Measurements from ENCODE around the gene NIP7. TPM values are rescaled to one million over a fixed set of nuclear protein-coding genes. Genes with fewer than 3 reads are reported as not detected.
"Not testable (repeated sequence)": the region's sequence is repeated elsewhere in the genome, so short reads cannot be mapped to it uniquely, and the experiment has no call there.

NIP7 gene
- 19.5 and 20.9 TPM in 2 replicates for total RNA-seq
- polyA plus RNA-seq: 20.9 and 23.5 TPM in 2 replicates

- Histone ChIP-seq H3K27ac (peak within 1 kb of the TSS; percentile 90), H3K4me3 (peak within 1 kb of the TSS; percentile 88), H3K4me1 (ENCODE audit: insufficient read depth) (peaks cover 19% of the 10 kb centered on the region), H2AFZ (peak within 1 kb of the TSS; percentile 91), H3K27me3 (no peaks in the 10 kb centered on the region), H3K4me2 (peak within 1 kb of the TSS; percentile 98), H4K20me1 (ENCODE audit: insufficient read depth, poor library complexity, severe bottlenecking) (no peaks in the 10 kb centered on the region), H3K9me2 (replicated peaks; ENCODE audit: insufficient read depth) (no peaks in the 10 kb centered on the region), H3K9me3 (ENCODE audit: low read depth) (no peaks in the 10 kb centered on the region), H3K79me2 (peaks cover 59% of the 10 kb centered on the region), H3K36me3 (replicated peaks; ENCODE audit: insufficient read depth, low read depth) (no peaks in the 10 kb centered on the region)
- TF ChIP-seq EZH2phosphoT487 (IDR thresholded peaks at IDR 0.05; ENCODE audit: low read depth, severe bottlenecking, unreplicated experiment) (no peak), CTCF (IDR thresholded peaks at IDR 0.05; ENCODE audit: poor library complexity) (peak; percentile 71)
- peak; percentile 98 for DNase-seq (ENCODE audit: low spot score)
- under 1% methylated on average over 74 of the region's 77 CpGs for WGBS (ENCODE audit: low lambda C conversion rate, missing lambda C conversion rate)
Measured at GRCh38 chr16:69339289-69340094, at the start of gene NIP7, which contains the start of gene COG8. NIP7 (plus strand) TSS chr16:69339772; CDS start chr16:69339830, 58 bp downstream. COG8 (minus strand) TSS chr16:69339564; CDS start chr16:69339552, 12 bp downstream.

- not testable (repeated sequence) for H3K36me3 ChIP-seq (replicated peaks; ENCODE audit: insufficient read depth, low read depth); H3K9me2 ChIP-seq (replicated peaks; ENCODE audit: insufficient read depth); H3K4me1 ChIP-seq (ENCODE audit: insufficient read depth); H3K79me2 ChIP-seq; DNase-seq (ENCODE audit: low spot score); H2AFZ ChIP-seq; H3K4me3 ChIP-seq; H3K4me2 ChIP-seq; H3K27me3 ChIP-seq; H4K20me1 ChIP-seq (ENCODE audit: insufficient read depth, poor library complexity, severe bottlenecking); H3K9me3 ChIP-seq (ENCODE audit: low read depth); H3K27ac ChIP-seq
- WGBS (ENCODE audit: low lambda C conversion rate, missing lambda C conversion rate): 93% methylated on average over 9 of the region's 9 CpGs
Measured at GRCh38 chr16:69291657-69292056, 47.9 kb upstream of the NIP7 start.

GRCh38 chr16:69293401-69293800 lies 46.2 kb upstream of the NIP7 start:
- Histone ChIP-seq H3K4me1 (ENCODE audit: insufficient read depth) (no peaks in the 10 kb centered on the region), H3K9me2 (replicated peaks; ENCODE audit: insufficient read depth) (no peaks in the 10 kb centered on the region), H3K9me3 (ENCODE audit: low read depth) (no peaks in the 10 kb centered on the region), H3K27me3 (no peaks in the 10 kb centered on the region), H2AFZ (no peak overlapping the region), H3K79me2 (no peaks in the 10 kb centered on the region), H4K20me1 (ENCODE audit: insufficient read depth, poor library complexity, severe bottlenecking) (no peaks in the 10 kb centered on the region), H3K36me3 (replicated peaks; ENCODE audit: insufficient read depth, low read depth) (no peaks in the 10 kb centered on the region), H3K4me2 (no peak overlapping the region), H3K27ac (no peak overlapping the region), H3K4me3 (no peak overlapping the region)
- WGBS (ENCODE audit: low lambda C conversion rate, missing lambda C conversion rate): 98% methylated on average over 3 of the region's 3 CpGs
- DNase-seq (ENCODE audit: low spot score): no peak
- no peak for TF ChIP-seq EZH2 (IDR thresholded peaks at IDR 0.05; ENCODE audit: borderline replicate concordance)
- TF ChIP-seq CTCF (IDR thresholded peaks at IDR 0.05; ENCODE audit: poor library complexity): no peak
- no peak for TF ChIP-seq EZH2phosphoT487 (IDR thresholded peaks at IDR 0.05; ENCODE audit: low read depth, severe bottlenecking, unreplicated experiment)

- no peak overlapping the region for H3K4me3 ChIP-seq
- H2AFZ ChIP-seq: no peak overlapping the region
- no peaks in the 10 kb centered on the region for H3K79me2 ChIP-seq
- H4K20me1 ChIP-seq (ENCODE audit: insufficient read depth, poor library complexity, severe bottlenecking): no peaks in the 10 kb centered on the region
- no peak for DNase-seq (ENCODE audit: low spot score)
- 100% methylated on average over 1 of the region's 1 CpG for WGBS (ENCODE audit: low lambda C conversion rate, missing lambda C conversion rate)
- H3K27me3 ChIP-seq: no peaks in the 10 kb centered on the region
- no peaks in the 10 kb centered on the region for H3K36me3 ChIP-seq (replicated peaks; ENCODE audit: insufficient read depth, low read depth)
- H3K4me2 ChIP-seq: no peak overlapping the region
- H3K9me3 ChIP-seq (ENCODE audit: low read depth): no peaks in the 10 kb centered on the region
- TF ChIP-seq EZH2phosphoT487 (IDR thresholded peaks at IDR 0.05; ENCODE audit: low read depth, severe bottlenecking, unreplicated experiment) (no peak), CTCF (IDR thresholded peaks at IDR 0.05; ENCODE audit: poor library complexity) (no peak), EZH2 (IDR thresholded peaks at IDR 0.05; ENCODE audit: borderline replicate concordance) (no peak)
- no peaks in the 10 kb centered on the region for H3K9me2 ChIP-seq (replicated peaks; ENCODE audit: insufficient read depth)
- no peaks in the 10 kb centered on the region for H3K4me1 ChIP-seq (ENCODE audit: insufficient read depth)
- no peak overlapping the region for H3K27ac ChIP-seq
Measured at GRCh38 chr16:69294051-69294450, 45.5 kb upstream of the NIP7 start.

- DNase-seq (ENCODE audit: low spot score): not testable (repeated sequence)
- 96% methylated on average over 7 of the region's 7 CpGs for WGBS (ENCODE audit: low lambda C conversion rate, missing lambda C conversion rate)
Measured at GRCh38 chr16:69296771-69297170, 42.8 kb upstream of the NIP7 start.

More at GRCh38 chr16:69296771-69297170, 42.8 kb upstream of the NIP7 start:
- not testable (repeated sequence) for H3K9me2 ChIP-seq (replicated peaks; ENCODE audit: insufficient read depth); H3K36me3 ChIP-seq (replicated peaks; ENCODE audit: insufficient read depth, low read depth); H3K4me3 ChIP-seq; H3K79me2 ChIP-seq; H3K4me1 ChIP-seq (ENCODE audit: insufficient read depth); H3K27me3 ChIP-seq; H3K27ac ChIP-seq; H3K4me2 ChIP-seq; H2AFZ ChIP-seq; H4K20me1 ChIP-seq (ENCODE audit: insufficient read depth, poor library complexity, severe bottlenecking); H3K9me3 ChIP-seq (ENCODE audit: low read depth)
